ENCODE data around the gene PRPSAP2.

Gene PRPSAP2

DNA sequence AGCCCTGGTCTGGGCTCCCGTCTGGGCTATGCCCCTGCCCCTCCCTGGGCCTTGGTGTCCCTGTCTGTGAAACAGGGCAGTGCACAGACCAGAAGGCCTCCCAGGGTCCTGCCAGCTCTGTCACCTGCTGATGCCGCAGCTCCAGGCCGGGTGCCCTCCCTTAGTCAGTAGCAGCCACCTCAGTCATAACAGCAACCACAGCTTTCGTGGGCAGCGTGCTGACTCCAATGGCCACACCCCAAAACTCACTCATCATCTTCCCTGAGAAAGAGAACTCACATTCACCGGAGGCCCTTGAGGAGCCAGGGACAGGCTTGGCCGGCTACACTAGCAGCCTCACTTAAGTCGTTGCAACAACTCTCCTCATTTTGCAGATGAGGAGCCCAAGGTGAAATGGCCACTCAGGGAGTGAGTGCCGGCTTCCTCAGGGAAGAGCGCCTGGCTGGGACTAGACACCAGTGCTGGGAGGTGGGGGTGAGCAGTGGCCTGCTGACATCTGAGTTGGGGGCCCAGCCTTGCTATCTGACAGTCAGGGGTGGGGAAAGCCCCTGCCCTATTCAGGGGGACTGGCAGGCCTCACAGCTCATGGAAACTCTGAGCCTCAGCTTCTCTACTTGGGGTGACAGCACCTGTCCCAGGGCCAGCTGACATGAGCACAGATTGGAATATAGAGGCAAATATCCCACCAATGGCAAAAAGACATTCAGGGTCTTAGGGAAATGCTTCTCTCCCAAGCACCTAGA is 116.6 kb downstream of the PRPSAP2 start:
- no peaks in the 10 kb centered on the region for H3K27me3 ChIP-seq (ENCODE audit: control insufficient read depth, low read length)
- H3K9me2 ChIP-seq (replicated peaks; ENCODE audit: control insufficient read depth, low read length), result no peaks in the 10 kb centered on the region
- H3K79me2 ChIP-seq (ENCODE audit: control insufficient read depth, low read length), result no peaks in the 10 kb centered on the region
- TF ChIP-seq EZH2phosphoT487 (IDR thresholded peaks at IDR 0.05; ENCODE audit: borderline replicate concordance, low read length), result no peak
- no peak overlapping the region for H3K27ac ChIP-seq (ENCODE audit: low read depth, low read length)
- no peak overlapping the region for H3K4me3 ChIP-seq (ENCODE audit: low read length)
- peaks cover 25% of the 10 kb centered on the region for H3K36me3 ChIP-seq (ENCODE audit: control insufficient read depth, low read length)
- H3K4me1 ChIP-seq (ENCODE audit: control insufficient read depth, low read length), result no peaks in the 10 kb centered on the region
- H3F3A ChIP-seq (ENCODE audit: control insufficient read depth, insufficient read depth), result no peaks in the 10 kb centered on the region
- H4K20me1 ChIP-seq (ENCODE audit: control insufficient read depth, insufficient read depth, low read depth, low read length), result no peaks in the 10 kb centered on the region
- no peaks in the 10 kb centered on the region for H3K9me3 ChIP-seq (ENCODE audit: control insufficient read depth, insufficient read depth, low read length)
- no peak overlapping the region for H3K4me2 ChIP-seq (ENCODE audit: low read length)

GRCh38 chr17:18975597-18975996 is 117.7 kb downstream of the PRPSAP2 start:
- peaks cover 25% of the 10 kb centered on the region for H3K36me3 ChIP-seq (ENCODE audit: control insufficient read depth, low read length)
- TF ChIP-seq EZH2phosphoT487 (IDR thresholded peaks at IDR 0.05; ENCODE audit: borderline replicate concordance, low read length), result no peak
- TF ChIP-seq, protein P1, sequence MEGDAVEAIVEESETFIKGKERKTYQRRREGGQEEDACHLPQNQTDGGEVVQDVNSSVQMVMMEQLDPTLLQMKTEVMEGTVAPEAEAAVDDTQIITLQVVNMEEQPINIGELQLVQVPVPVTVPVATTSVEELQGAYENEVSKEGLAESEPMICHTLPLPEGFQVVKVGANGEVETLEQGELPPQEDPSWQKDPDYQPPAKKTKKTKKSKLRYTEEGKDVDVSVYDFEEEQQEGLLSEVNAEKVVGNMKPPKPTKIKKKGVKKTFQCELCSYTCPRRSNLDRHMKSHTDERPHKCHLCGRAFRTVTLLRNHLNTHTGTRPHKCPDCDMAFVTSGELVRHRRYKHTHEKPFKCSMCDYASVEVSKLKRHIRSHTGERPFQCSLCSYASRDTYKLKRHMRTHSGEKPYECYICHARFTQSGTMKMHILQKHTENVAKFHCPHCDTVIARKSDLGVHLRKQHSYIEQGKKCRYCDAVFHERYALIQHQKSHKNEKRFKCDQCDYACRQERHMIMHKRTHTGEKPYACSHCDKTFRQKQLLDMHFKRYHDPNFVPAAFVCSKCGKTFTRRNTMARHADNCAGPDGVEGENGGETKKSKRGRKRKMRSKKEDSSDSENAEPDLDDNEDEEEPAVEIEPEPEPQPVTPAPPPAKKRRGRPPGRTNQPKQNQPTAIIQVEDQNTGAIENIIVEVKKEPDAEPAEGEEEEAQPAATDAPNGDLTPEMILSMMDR (IDR thresholded peaks at IDR 0.05; ENCODE audit: low read depth, low read length, poor library complexity, severe bottlenecking), result no peak
- no peak overlapping the region for H3K27ac ChIP-seq (ENCODE audit: low read depth, low read length)

DNA sequence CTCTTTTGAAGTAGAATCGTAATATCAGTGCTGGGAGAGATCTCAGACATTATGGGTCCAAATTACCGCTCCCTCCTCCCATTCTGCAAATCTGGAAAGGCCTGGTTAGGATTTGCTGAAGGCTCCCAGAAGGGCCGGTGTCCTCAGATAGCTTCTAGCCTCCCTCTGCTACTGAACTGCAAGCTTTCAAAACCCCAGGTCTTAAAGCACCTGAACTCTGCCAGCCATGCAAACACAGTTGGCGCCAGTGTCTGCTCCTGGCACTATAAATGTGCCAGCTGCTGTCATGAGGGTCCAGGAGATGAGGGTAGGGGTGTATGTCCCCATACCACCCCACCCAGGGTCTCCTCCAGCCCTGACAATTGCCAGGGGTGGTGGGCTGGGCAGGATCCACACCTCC is 118.3 kb downstream of the PRPSAP2 start:
- Histone ChIP-seq H3F3A (ENCODE audit: control insufficient read depth, insufficient read depth) (no peaks in the 10 kb centered on the region), H3K4me1 (ENCODE audit: control insufficient read depth, low read length) (no peaks in the 10 kb centered on the region), H3K9me2 (replicated peaks; ENCODE audit: control insufficient read depth, low read length) (no peaks in the 10 kb centered on the region), H3K4me3 (ENCODE audit: low read length) (no peak overlapping the region), H3K27ac (ENCODE audit: low read depth, low read length) (no peak overlapping the region), H3K36me3 (ENCODE audit: control insufficient read depth, low read length) (peaks cover 23% of the 10 kb centered on the region), H3K79me2 (ENCODE audit: control insufficient read depth, low read length) (no peaks in the 10 kb centered on the region), H3K4me2 (ENCODE audit: low read length) (no peak overlapping the region), H3K27me3 (ENCODE audit: control insufficient read depth, low read length) (no peaks in the 10 kb centered on the region), H4K20me1 (ENCODE audit: control insufficient read depth, insufficient read depth, low read depth, low read length) (no peaks in the 10 kb centered on the region), H3K9me3 (ENCODE audit: control insufficient read depth, insufficient read depth, low read length) (no peaks in the 10 kb centered on the region)
- TF ChIP-seq, protein P1 (IDR thresholded peaks at IDR 0.05; ENCODE audit: low read depth, low read length, poor library complexity, severe bottlenecking), result no peak
- no peak for TF ChIP-seq EZH2phosphoT487 (IDR thresholded peaks at IDR 0.05; ENCODE audit: borderline replicate concordance, low read length)

More at GRCh38 chr17:18975597-18975996, 117.7 kb downstream of the PRPSAP2 start:
- no peaks in the 10 kb centered on the region for H3K9me3 ChIP-seq (ENCODE audit: control insufficient read depth, insufficient read depth, low read length)
- no peaks in the 10 kb centered on the region for H3K27me3 ChIP-seq (ENCODE audit: control insufficient read depth, low read length)
- no peaks in the 10 kb centered on the region for H3K4me1 ChIP-seq (ENCODE audit: control insufficient read depth, low read length)
- no peak overlapping the region for H3K4me2 ChIP-seq (ENCODE audit: low read length)
- no peaks in the 10 kb centered on the region for H3K9me2 ChIP-seq (replicated peaks; ENCODE audit: control insufficient read depth, low read length)
- no peak overlapping the region for H3K4me3 ChIP-seq (ENCODE audit: low read length)
- no peaks in the 10 kb centered on the region for H3K79me2 ChIP-seq (ENCODE audit: control insufficient read depth, low read length)
- no peaks in the 10 kb centered on the region for H3F3A ChIP-seq (ENCODE audit: control insufficient read depth, insufficient read depth)
- no peaks in the 10 kb centered on the region for H4K20me1 ChIP-seq (ENCODE audit: control insufficient read depth, insufficient read depth, low read depth, low read length)

- Histone ChIP-seq H3K9me3 (ENCODE audit: control insufficient read depth, insufficient read depth, low read length) (no peaks in the 10 kb centered on the region), H4K20me1 (ENCODE audit: control insufficient read depth, insufficient read depth, low read depth, low read length) (no peaks in the 10 kb centered on the region), H3K4me2 (ENCODE audit: low read length) (no peak overlapping the region), H3K9me2 (replicated peaks; ENCODE audit: control insufficient read depth, low read length) (no peaks in the 10 kb centered on the region), H3K79me2 (ENCODE audit: control insufficient read depth, low read length) (no peaks in the 10 kb centered on the region), H3F3A (ENCODE audit: control insufficient read depth, insufficient read depth) (no peaks in the 10 kb centered on the region), H3K36me3 (ENCODE audit: control insufficient read depth, low read length) (peaks cover 21% of the 10 kb centered on the region), H3K27ac (ENCODE audit: low read depth, low read length) (no peak overlapping the region), H3K4me1 (ENCODE audit: control insufficient read depth, low read length) (no peaks in the 10 kb centered on the region), H3K27me3 (ENCODE audit: control insufficient read depth, low read length) (no peaks in the 10 kb centered on the region), H3K4me3 (ENCODE audit: low read length) (no peak overlapping the region)
- TF ChIP-seq, protein P1 (IDR thresholded peaks at IDR 0.05; ENCODE audit: low read depth, low read length, poor library complexity, severe bottlenecking), result no peak
- no peak for TF ChIP-seq EZH2phosphoT487 (IDR thresholded peaks at IDR 0.05; ENCODE audit: borderline replicate concordance, low read length)
Observed at GRCh38 chr17:18977021-18977420, 119.1 kb downstream of the PRPSAP2 start.

All from DOHH2 (cell line).